ENCODE results near the gene BLZF1. TPM values are rescaled to one million over a fixed set of nuclear protein-coding genes. Genes with fewer than 3 reads are reported as not detected.
"Not testable (repeated sequence)": the region's sequence is repeated elsewhere in the genome, so short reads cannot be mapped to it uniquely, and the experiment has no call there.

Gene BLZF1
- total RNA-seq, 2 experiments from 2014 or later, result 7.1 to 14.3 TPM

DNA sequence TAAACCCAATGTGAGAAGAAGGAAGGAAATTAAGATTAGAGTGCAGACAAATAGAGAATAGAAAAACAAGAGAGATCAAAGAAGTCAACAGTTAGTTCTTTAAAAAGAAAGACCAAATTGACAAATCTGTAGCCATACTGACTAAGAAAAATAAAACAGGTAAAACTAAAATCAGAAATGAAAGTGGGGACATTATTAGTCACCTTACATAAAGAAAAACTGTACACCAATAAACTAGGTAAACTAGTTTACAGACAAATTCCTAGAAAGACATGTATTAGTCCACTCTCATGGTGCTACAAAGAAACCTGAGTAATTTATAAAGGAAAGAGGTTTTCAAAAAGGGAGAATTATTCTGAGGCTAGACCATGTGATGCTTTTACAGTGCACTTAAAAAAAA, 22.3 kb downstream of the BLZF1 start:
- no peaks in the 10 kb centered on the region for H3K9me2 ChIP-seq (ENCODE audit: insufficient read depth, low read length)
- no peaks in the 10 kb centered on the region for H3K9me3 ChIP-seq (ENCODE audit: low read length)
- H3K4me1 ChIP-seq (ENCODE audit: insufficient read depth, low read length, poor library complexity, severe bottlenecking), result no peaks in the 10 kb centered on the region
- no peak overlapping the region for H3K27ac ChIP-seq (ENCODE audit: low read depth, low read length, poor library complexity, severe bottlenecking)
- TF ChIP-seq, protein P1, sequence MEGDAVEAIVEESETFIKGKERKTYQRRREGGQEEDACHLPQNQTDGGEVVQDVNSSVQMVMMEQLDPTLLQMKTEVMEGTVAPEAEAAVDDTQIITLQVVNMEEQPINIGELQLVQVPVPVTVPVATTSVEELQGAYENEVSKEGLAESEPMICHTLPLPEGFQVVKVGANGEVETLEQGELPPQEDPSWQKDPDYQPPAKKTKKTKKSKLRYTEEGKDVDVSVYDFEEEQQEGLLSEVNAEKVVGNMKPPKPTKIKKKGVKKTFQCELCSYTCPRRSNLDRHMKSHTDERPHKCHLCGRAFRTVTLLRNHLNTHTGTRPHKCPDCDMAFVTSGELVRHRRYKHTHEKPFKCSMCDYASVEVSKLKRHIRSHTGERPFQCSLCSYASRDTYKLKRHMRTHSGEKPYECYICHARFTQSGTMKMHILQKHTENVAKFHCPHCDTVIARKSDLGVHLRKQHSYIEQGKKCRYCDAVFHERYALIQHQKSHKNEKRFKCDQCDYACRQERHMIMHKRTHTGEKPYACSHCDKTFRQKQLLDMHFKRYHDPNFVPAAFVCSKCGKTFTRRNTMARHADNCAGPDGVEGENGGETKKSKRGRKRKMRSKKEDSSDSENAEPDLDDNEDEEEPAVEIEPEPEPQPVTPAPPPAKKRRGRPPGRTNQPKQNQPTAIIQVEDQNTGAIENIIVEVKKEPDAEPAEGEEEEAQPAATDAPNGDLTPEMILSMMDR (conservative IDR thresholded peaks at IDR 0.05; ENCODE audit: low read length), result no peak
- no peak for TF ChIP-seq EZH2phosphoT487 (IDR thresholded peaks at IDR 0.05; ENCODE audit: borderline replicate concordance, low read depth, low read length)
- H3K4me3 ChIP-seq (ENCODE audit: low read depth, low read length, poor library complexity, severe bottlenecking), result no peak overlapping the region
- no peak for DNase-seq (ENCODE audit: low spot score)
- H3K79me2 ChIP-seq (ENCODE audit: insufficient read depth, low read depth, low read length), result no peaks in the 10 kb centered on the region
- ChIA-PET CTCF (ENCODE audit: unreplicated experiment) (no interaction called here), POLR2A (interaction anchor here (0.7 kb wide), 1 partner anchor 34 kb away, joined by 3 read pairs; no protein-coding TSS in a partner anchor)
- H3K36me3 ChIP-seq (ENCODE audit: insufficient read depth, low read length), result peaks cover 40% of the 10 kb centered on the region
- no peaks in the 10 kb centered on the region for H4K20me1 ChIP-seq (ENCODE audit: insufficient read depth, low read length)
- intact Hi-C loops (cut with micrococcal nuclease; ENCODE audit: unreplicated experiment), result no loop called here
- no TSS peak for BruUV-seq (replicated peaks)
- no peak overlapping the region for H2AFZ ChIP-seq (ENCODE audit: low read length)
- no peak overlapping the region for H3K4me2 ChIP-seq (ENCODE audit: low read length)

DNA sequence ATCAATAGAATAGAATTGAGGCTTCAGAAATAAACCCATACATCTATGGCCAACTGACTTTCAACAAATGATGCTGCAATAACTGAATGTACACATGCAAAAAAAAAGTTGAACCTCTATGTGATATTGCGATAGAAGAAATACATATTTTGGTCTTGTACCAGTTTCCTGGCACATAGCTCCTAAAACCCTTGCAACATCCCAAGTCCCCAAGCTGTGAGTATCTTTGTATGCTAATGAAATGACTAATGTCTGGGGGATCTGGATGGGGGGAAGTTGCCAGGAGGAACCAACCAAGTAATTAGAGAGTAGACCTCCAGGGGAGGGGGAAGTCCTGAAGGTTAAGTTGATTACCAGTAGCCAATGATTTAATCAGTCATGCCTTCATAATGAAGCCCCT, 24.4 kb downstream of the BLZF1 start:
- no peak for DNase-seq (ENCODE audit: low spot score)
- Histone ChIP-seq H3K79me2 (ENCODE audit: insufficient read depth, low read depth, low read length) (no peaks in the 10 kb centered on the region), H2AFZ (ENCODE audit: low read length) (no peak overlapping the region), H3K9me2 (ENCODE audit: insufficient read depth, low read length) (no peaks in the 10 kb centered on the region), H3K9me3 (ENCODE audit: low read length) (no peaks in the 10 kb centered on the region), H4K20me1 (ENCODE audit: insufficient read depth, low read length) (no peaks in the 10 kb centered on the region), H3K4me3 (ENCODE audit: low read depth, low read length, poor library complexity, severe bottlenecking) (no peak overlapping the region), H3K4me2 (ENCODE audit: low read length) (no peak overlapping the region), H3K36me3 (ENCODE audit: insufficient read depth, low read length) (peaks cover 27% of the 10 kb centered on the region), H3K27ac (ENCODE audit: low read depth, low read length, poor library complexity, severe bottlenecking) (no peak overlapping the region), H3K4me1 (ENCODE audit: insufficient read depth, low read length, poor library complexity, severe bottlenecking) (no peaks in the 10 kb centered on the region)
- POLR2A ChIA-PET, result interaction anchor here (0.6 kb wide), 1 partner anchor 920 kb away, joined by 3 read pairs; no protein-coding TSS in a partner anchor
- no peak for TF ChIP-seq EZH2phosphoT487 (IDR thresholded peaks at IDR 0.05; ENCODE audit: borderline replicate concordance, low read depth, low read length)
- TF ChIP-seq, protein P1 (conservative IDR thresholded peaks at IDR 0.05; ENCODE audit: low read length), result no peak
- intact Hi-C loops (cut with micrococcal nuclease; ENCODE audit: unreplicated experiment), result no loop called here
- BruUV-seq (replicated peaks), result no TSS peak
- CTCF ChIA-PET (ENCODE audit: unreplicated experiment), result no interaction called here

DNA sequence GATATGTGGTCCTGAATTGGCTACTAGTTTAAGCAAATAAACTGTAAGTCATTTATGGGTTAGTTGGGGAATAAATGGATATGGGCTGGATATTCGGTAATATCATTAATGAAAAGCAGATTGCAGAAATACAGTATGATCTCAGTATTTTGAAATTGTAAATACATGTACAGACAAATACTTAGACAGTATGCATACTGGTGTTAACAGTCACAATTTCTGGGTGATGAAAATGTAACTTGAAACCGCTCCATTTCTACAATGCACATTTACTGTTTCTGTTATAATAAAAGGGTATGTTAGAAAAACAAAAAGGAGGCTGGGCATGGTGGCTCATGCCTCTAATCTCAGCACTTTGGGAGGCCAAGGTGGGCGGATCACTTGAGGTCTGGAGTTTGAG, 28.0 kb downstream of the BLZF1 start:
- H3K4me1 ChIP-seq (ENCODE audit: insufficient read depth, low read length, poor library complexity, severe bottlenecking), result no peaks in the 10 kb centered on the region
- CTCF ChIA-PET (ENCODE audit: unreplicated experiment), result no interaction called here
- no TSS peak for BruUV-seq (replicated peaks)
- H3K79me2 ChIP-seq (ENCODE audit: insufficient read depth, low read depth, low read length), result no peaks in the 10 kb centered on the region
- H4K20me1 ChIP-seq (ENCODE audit: insufficient read depth, low read length), result no peaks in the 10 kb centered on the region
- no peak for DNase-seq (ENCODE audit: low spot score)
- TF ChIP-seq, protein P1 (conservative IDR thresholded peaks at IDR 0.05; ENCODE audit: low read length), result no peak
- intact Hi-C loops (cut with micrococcal nuclease; ENCODE audit: unreplicated experiment), result no loop called here
- H3K4me2 ChIP-seq (ENCODE audit: low read length), result no peak overlapping the region
- H3K4me3 ChIP-seq (ENCODE audit: low read depth, low read length, poor library complexity, severe bottlenecking), result no peak overlapping the region
- no peak overlapping the region for H3K27ac ChIP-seq (ENCODE audit: low read depth, low read length, poor library complexity, severe bottlenecking)
- peaks cover 5% of the 10 kb centered on the region for H3K36me3 ChIP-seq (ENCODE audit: insufficient read depth, low read length)
- no peaks in the 10 kb centered on the region for H3K9me2 ChIP-seq (ENCODE audit: insufficient read depth, low read length)
- POLR2A ChIA-PET, result interaction anchor here (0.7 kb wide), 1 partner anchor 220 kb away, joined by 3 read pairs; no protein-coding TSS in a partner anchor
- no peak overlapping the region for H2AFZ ChIP-seq (ENCODE audit: low read length)
- H3K9me3 ChIP-seq (ENCODE audit: low read length), result no peaks in the 10 kb centered on the region

DNA sequence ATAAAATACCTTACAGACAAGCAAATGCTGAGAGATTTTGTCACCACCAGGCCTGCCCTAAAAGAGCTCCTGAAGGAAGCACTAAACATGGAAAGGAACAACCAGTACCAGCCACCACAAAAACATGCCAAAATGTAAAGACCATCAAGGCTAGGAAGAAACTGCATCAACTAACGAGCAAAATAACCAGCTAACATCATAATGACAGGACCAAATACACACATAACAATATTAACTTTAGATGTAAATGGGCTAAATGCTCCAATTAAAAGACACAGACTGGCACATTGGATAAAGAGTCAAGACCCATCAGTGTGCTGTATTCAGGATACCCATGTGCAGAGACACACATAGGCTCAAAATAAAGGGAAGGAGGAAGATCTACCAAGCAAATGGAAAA, 34.6 kb downstream of the BLZF1 start:
- BruUV-seq (replicated peaks), result not testable (repeated sequence)

DNA sequence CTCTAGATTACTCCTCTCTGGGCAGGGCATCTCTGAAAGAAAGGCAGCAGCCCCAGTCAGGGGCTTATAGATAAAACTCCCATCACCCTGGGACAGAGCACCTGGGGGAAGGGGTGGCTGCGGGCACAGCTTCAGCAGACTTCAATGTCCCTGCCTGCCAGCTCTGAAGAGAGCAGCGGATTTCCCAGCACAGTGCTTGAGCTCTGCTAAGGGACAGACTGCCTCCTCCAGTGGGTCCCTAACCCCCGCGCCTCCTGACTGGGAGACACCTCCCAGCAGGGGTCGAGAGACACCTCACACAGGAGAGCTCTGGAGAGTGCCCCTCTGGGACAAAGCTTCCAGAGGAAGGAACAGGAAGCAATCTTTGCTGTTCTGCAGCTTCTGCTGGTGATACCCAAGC, 40.3 kb downstream of the BLZF1 start:
- BruUV-seq (replicated peaks); H2AFZ ChIP-seq (ENCODE audit: low read length); DNase-seq (ENCODE audit: low spot score); CTCF ChIA-PET (ENCODE audit: unreplicated experiment); H3K4me2 ChIP-seq (ENCODE audit: low read length); H3K4me3 ChIP-seq (ENCODE audit: low read depth, low read length, poor library complexity, severe bottlenecking); H3K79me2 ChIP-seq (ENCODE audit: insufficient read depth, low read depth, low read length); intact Hi-C loops (cut with micrococcal nuclease; ENCODE audit: unreplicated experiment); H4K20me1 ChIP-seq (ENCODE audit: insufficient read depth, low read length); H3K4me1 ChIP-seq (ENCODE audit: insufficient read depth, low read length, poor library complexity, severe bottlenecking); H3K9me2 ChIP-seq (ENCODE audit: insufficient read depth, low read length); POLR2A ChIA-PET; H3K27ac ChIP-seq (ENCODE audit: low read depth, low read length, poor library complexity, severe bottlenecking); H3K9me3 ChIP-seq (ENCODE audit: low read length); H3K36me3 ChIP-seq (ENCODE audit: insufficient read depth, low read length): not testable (repeated sequence)

More for the DNA sequence above, 34.6 kb downstream of the BLZF1 start:
- H2AFZ ChIP-seq (ENCODE audit: low read length); H3K4me1 ChIP-seq (ENCODE audit: insufficient read depth, low read length, poor library complexity, severe bottlenecking); POLR2A ChIA-PET; CTCF ChIA-PET (ENCODE audit: unreplicated experiment); H3K9me2 ChIP-seq (ENCODE audit: insufficient read depth, low read length); H3K4me2 ChIP-seq (ENCODE audit: low read length); intact Hi-C loops (cut with micrococcal nuclease; ENCODE audit: unreplicated experiment); H3K9me3 ChIP-seq (ENCODE audit: low read length); H3K27ac ChIP-seq (ENCODE audit: low read depth, low read length, poor library complexity, severe bottlenecking); H4K20me1 ChIP-seq (ENCODE audit: insufficient read depth, low read length); H3K36me3 ChIP-seq (ENCODE audit: insufficient read depth, low read length); H3K4me3 ChIP-seq (ENCODE audit: low read depth, low read length, poor library complexity, severe bottlenecking); H3K79me2 ChIP-seq (ENCODE audit: insufficient read depth, low read depth, low read length); DNase-seq (ENCODE audit: low spot score): not testable (repeated sequence)

Data from OCI-LY7 (cell line).